HFFc6 (cell line): ENCODE results near the gene SEC11A. TPM values are rescaled to one million over a fixed set of nuclear protein-coding genes. Genes with fewer than 3 reads are reported as not detected.
A peak's percentile ranks its signal among the peaks of the same experiment; 100 is the strongest.

Experiments used
- DNase-seq: peaks from one replicate; pipeline ENCODE4 v3.0.0-alpha.2; 2018
- H3K27ac Mint-ChIP-seq: 2 replicates; pipeline ENCODE4 v1.8.0; 2020; ENCODE audit warnings: mild to moderate bottlenecking, mixed read lengths
- H3K27me3 Mint-ChIP-seq: 2 replicates; pipeline ENCODE4 v1.8.0; 2021; ENCODE audit warnings: mild to moderate bottlenecking, moderate library complexity, mixed read lengths; ENCODE audit not compliant: insufficient read depth
- H3K36me3 Mint-ChIP-seq: 2 replicates; pipeline ENCODE4 v1.8.0; 2021; ENCODE audit warnings: low read depth, mixed read lengths
- H3K4me1 Mint-ChIP-seq: 2 replicates; pipeline ENCODE4 v1.8.0; 2020; ENCODE audit warnings: low read depth, mixed read lengths
- H3K4me3 Mint-ChIP-seq: 2 replicates; pipeline ENCODE4 v1.8.0; 2020; ENCODE audit warnings: mild to moderate bottlenecking, moderate library complexity, mixed read lengths
- H3K9me3 Mint-ChIP-seq: 2 replicates; pipeline ENCODE4 v1.8.0; 2020; ENCODE audit warnings: mild to moderate bottlenecking, mixed read lengths
- CTCF ChIP-seq: fragments of 200-600 bp; sonication (generic); IDR thresholded peaks from 2 replicates; pipeline ENCODE4 v1.5.0; 2021; ENCODE audit warnings: antibody characterized with exemption, mild to moderate bottlenecking
- total RNA-seq, 6 experiments: library from RNA; stranded (reverse); fragmentation: NEBNext Ultra II Directional; extraction: Animal tissue kit (Norgen Biotek cat#: 25700); gene quantifications; 2 replicates in 1 of 6; 3 replicates in 5 of 6; pipeline ENCODE4 v1.2.3, GENCODE V29; 2021

The SEC11A gene
- total RNA-seq, 6 experiments from 2014 or later: 203 to 230 (median 221) TPM

- DNase-seq: peak; percentile 12
- H3K9me3 Mint-ChIP-seq: no peaks in the 10 kb centered on the region
- 0 out of 2 replicates have a peak, but pooled peaks cover 4% of the 10 kb centered on the region for H3K36me3 Mint-ChIP-seq
- no peaks in the 10 kb centered on the region; the same call in none of the 2 replicates for H3K27me3 Mint-ChIP-seq
- H3K4me1 Mint-ChIP-seq: peaks cover 35% of the 10 kb centered on the region
- H3K4me3 Mint-ChIP-seq: no peak overlapping the region
- H3K27ac Mint-ChIP-seq: peak overlapping the region; percentile 1; the same call in 1 of the 2 replicates
- TF ChIP-seq CTCF: no peak
Observed at GRCh38 chr15:84702961-84703482, 12.9 kb downstream of the SEC11A start.

GRCh38 chr15:84699538-84700191 is 16.3 kb downstream of the SEC11A start:
- Mint-ChIP-seq H3K27ac (peak overlapping the region; percentile 34; the same call in 1 of the 2 replicates), H3K9me3 (no peaks in the 10 kb centered on the region), H3K36me3 (0 out of 2 replicates have a peak, but pooled peaks cover 4% of the 10 kb centered on the region), H3K27me3 (no peaks in the 10 kb centered on the region), H3K4me1 (peaks cover 42% of the 10 kb centered on the region), H3K4me3 (no peak overlapping the region)
- DNase-seq: no peak
- no peak for TF ChIP-seq CTCF

DNA sequence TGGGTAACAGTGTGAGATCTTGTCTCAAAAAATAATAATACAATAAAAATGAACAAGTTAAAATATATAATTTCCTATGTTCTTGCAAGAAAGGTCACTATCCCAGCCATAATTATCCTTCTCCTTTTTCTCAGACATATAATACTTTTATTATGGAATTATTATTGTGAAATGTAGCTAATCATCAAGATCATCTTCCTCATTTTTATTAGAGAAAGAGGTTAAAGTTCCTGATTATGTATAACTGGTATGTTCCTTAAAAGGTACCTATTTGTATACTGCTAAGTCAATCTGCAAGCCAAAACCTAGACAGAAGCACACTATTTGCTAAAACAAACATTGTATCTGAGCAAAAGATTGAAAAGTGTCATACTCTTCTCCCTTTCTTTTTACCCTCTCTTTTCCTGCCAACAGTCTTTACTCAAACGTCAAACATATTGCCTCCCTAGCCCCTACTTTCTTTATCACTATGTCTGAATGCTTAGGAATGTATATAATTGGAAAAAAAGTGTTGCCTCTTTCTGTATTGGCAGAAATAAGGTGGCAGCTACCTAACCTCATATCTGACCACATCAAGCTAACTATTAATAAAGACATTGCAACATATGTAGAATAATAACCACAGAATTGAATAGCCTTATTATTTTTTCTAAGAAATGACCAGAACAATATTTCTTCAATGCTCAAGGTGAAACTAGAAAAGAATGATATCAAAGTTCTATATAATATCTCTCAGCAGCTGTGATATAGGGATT is 18.5 kb downstream of the SEC11A start:
- no peak overlapping the region for H3K4me3 Mint-ChIP-seq
- H3K27ac Mint-ChIP-seq: peak overlapping the region; percentile 12
- H3K4me1 Mint-ChIP-seq: peaks cover 30% of the 10 kb centered on the region
- H3K9me3 Mint-ChIP-seq: no peaks in the 10 kb centered on the region
- H3K27me3 Mint-ChIP-seq: no peaks in the 10 kb centered on the region
- no peak for DNase-seq
- TF ChIP-seq CTCF: no peak
- H3K36me3 Mint-ChIP-seq: 0 out of 2 replicates have a peak, but pooled peaks cover 2% of the 10 kb centered on the region

DNA sequence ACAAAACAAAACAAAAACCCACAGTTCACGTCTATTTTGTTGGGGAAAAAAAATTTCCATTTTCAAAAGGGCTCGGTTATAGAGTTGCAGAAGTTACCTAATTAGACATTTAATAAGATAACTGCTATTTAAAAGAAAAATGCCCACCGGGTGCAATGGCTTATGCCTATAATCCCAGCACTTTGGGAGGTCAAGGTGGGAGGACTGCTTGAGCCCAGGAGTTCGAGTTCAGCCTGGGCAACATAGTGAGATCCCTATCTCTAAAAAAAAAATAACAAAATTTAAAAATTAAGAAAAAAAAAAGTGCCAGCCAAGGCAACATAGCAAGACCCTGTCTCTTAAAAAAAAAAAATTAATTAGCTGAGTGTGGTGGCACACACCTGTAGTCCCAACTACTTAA is 19.2 kb downstream of the SEC11A start:
- no peak for TF ChIP-seq CTCF
- peaks cover 34% of the 10 kb centered on the region for H3K4me1 Mint-ChIP-seq
- H3K9me3 Mint-ChIP-seq: no peaks in the 10 kb centered on the region
- DNase-seq: no peak
- no peak overlapping the region for H3K4me3 Mint-ChIP-seq
- H3K36me3 Mint-ChIP-seq: peaks cover 6% of the 10 kb centered on the region; the same call in 1 of the 2 replicates
- no peak overlapping the region for H3K27ac Mint-ChIP-seq
- H3K27me3 Mint-ChIP-seq: no peaks in the 10 kb centered on the region

DNA sequence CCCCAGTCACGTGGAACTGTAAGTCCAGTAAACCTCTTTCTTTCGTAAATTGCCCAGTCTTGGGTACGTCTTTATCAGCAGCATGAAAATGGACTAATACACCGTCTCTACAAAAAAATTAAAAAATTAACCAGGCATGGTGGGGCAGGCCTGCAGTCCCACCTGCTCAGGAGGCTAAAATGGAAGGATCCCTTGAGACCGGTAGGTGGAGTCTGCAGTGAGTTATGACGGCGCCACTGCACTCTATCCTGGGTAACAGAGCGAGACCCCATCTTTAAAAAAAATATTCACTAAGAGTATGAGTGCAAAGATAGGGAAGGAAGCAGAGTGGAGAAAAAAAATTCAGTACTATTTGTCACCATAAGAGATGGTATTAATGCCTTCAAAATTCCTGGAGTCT is 25.6 kb downstream of the SEC11A start:
- H3K4me3 Mint-ChIP-seq: no peak overlapping the region
- H3K27ac Mint-ChIP-seq: no peak overlapping the region
- peaks cover 29% of the 10 kb centered on the region for H3K36me3 Mint-ChIP-seq
- H3K4me1 Mint-ChIP-seq: peaks cover 12% of the 10 kb centered on the region
- no peaks in the 10 kb centered on the region for H3K9me3 Mint-ChIP-seq
- DNase-seq: no peak
- no peak for TF ChIP-seq CTCF
- no peaks in the 10 kb centered on the region for H3K27me3 Mint-ChIP-seq
